Mucosa of descending colon (tissue), 3 donors: ENCODE results near the gene SLC38A1. TPM values are rescaled to one million over a fixed set of nuclear protein-coding genes. Genes with fewer than 3 reads are reported as not detected.

ENCODE experiments used
- ATAC-seq: fragments of 200-7000 bp; cut with Tn5 transposase; one replicate; pipeline ENCODE4 v1.9.1; 2020; ENCODE audit warnings: mild to moderate bottlenecking, moderate library complexity
- DNase-seq, 3 donors: peaks; one replicate each; pipeline ENCODE4 v3.0.0-alpha.2; 2020
- H3K36me3 ChIP-seq: fragments of 200-600 bp; one replicate; pipeline ENCODE4 v1.8.0; 2021; ENCODE audit warnings: low read depth, mild to moderate bottlenecking
- H3K4me1 ChIP-seq: fragments of 200-600 bp; one replicate; pipeline ENCODE4 v1.8.0; 2021; ENCODE audit warnings: low read depth, mild to moderate bottlenecking
- H3K4me3 ChIP-seq: fragments of 200-600 bp; one replicate; pipeline ENCODE4 v1.8.0; 2021; ENCODE audit warnings: mild to moderate bottlenecking
- H3K9me3 ChIP-seq: fragments of 200-600 bp; one replicate; pipeline ENCODE4 v1.8.0; 2021; ENCODE audit warnings: mild to moderate bottlenecking
- intact Hi-C, 2 donors: fragments of 100-400 bp; cut with DNase I in 1 of 2; cut with micrococcal nuclease in 1 of 2; formaldehyde crosslinking; loops; one replicate each; pipeline versions ENCODE4 v1.11.0 to v1.11.1; 2022; cut with DNase I, micrococcal nuclease
- total RNA-seq, 3 donors: library from RNA; stranded (reverse); fragmentation: NEBNext Ultra II Directional in 2 of 3; extraction: Animal tissue kit (Norgen Biotek cat#: 25700) in 2 of 3; gene quantifications; one replicate each; pipeline versions ENCODE4 v1.2.1 to v1.2.4, GENCODE V29; 2021 to 2023
- TF ChIP-seq, protein P1 (sequence below): fragments of 200-600 bp; IDR thresholded peaks from one replicate; pipeline ENCODE4 v1.8.0; 2022; ENCODE audit warnings: antibody characterized with exemption, mild to moderate bottlenecking
- donor health status: DM: no; HTN: no; CAD: no; lungs with moderate emphysema.
- donor health status: DM: no; HTN: no; CAD: no.
- donor health status: DM: no; HTN: yes; CAD: no.

The SLC38A1 gene
- total RNA-seq, 3 donors from 2014 or later: 116 to 157 (median 132) TPM

DNA sequence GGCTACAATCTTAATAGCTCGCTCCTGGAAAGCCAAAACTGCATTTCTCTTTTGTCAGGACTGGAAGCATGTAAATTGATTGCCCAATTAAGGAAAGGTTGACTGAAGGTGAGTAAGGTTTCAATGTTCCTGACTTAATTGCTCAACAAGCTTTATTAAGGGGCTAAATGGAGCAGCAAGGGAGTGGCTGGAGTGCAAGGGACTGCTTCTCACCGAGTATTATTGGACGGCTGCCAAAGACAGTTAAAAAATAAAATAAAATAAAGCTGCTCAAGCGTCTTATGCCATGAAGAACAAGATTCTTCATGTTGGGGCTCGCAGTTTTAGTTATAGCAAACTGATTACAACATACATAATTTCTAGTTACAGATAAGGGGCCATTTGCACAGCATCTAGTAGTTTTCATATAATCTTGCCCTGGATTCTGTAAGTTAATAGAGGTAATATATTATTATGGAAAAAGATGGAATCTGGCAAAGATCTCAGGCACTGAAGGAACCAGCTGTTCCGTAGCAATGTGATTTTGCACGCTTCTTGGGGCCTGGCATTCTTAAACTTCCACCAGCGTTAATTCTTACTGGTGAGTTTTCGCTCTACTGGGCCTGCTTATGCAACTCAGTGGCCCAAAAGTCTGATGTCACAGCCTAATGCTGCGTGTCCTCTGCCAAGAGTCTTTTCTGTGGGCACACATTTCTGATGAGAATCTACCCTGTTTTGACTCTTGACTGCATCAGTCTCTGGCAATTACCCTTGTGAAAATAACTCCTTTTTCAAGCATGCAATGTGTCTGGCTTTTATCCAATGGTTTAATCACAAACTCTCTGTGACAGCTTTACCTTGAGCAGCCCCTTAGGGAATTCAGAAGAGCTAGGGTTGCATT is 108.5 kb downstream of the SLC38A1 start:
- H3K4me1 ChIP-seq: no peaks in the 10 kb centered on the region
- peak; percentile 76 for ATAC-seq
- no peak overlapping the region for H3K4me3 ChIP-seq
- DNase-seq: peak in 1 of 3 donors; percentile 37
- TF ChIP-seq, protein P1, sequence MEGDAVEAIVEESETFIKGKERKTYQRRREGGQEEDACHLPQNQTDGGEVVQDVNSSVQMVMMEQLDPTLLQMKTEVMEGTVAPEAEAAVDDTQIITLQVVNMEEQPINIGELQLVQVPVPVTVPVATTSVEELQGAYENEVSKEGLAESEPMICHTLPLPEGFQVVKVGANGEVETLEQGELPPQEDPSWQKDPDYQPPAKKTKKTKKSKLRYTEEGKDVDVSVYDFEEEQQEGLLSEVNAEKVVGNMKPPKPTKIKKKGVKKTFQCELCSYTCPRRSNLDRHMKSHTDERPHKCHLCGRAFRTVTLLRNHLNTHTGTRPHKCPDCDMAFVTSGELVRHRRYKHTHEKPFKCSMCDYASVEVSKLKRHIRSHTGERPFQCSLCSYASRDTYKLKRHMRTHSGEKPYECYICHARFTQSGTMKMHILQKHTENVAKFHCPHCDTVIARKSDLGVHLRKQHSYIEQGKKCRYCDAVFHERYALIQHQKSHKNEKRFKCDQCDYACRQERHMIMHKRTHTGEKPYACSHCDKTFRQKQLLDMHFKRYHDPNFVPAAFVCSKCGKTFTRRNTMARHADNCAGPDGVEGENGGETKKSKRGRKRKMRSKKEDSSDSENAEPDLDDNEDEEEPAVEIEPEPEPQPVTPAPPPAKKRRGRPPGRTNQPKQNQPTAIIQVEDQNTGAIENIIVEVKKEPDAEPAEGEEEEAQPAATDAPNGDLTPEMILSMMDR: no peak
- no peaks in the 10 kb centered on the region for H3K36me3 ChIP-seq
- intact Hi-C loops: no loop called here
- H3K9me3 ChIP-seq: no peaks in the 10 kb centered on the region

DNA sequence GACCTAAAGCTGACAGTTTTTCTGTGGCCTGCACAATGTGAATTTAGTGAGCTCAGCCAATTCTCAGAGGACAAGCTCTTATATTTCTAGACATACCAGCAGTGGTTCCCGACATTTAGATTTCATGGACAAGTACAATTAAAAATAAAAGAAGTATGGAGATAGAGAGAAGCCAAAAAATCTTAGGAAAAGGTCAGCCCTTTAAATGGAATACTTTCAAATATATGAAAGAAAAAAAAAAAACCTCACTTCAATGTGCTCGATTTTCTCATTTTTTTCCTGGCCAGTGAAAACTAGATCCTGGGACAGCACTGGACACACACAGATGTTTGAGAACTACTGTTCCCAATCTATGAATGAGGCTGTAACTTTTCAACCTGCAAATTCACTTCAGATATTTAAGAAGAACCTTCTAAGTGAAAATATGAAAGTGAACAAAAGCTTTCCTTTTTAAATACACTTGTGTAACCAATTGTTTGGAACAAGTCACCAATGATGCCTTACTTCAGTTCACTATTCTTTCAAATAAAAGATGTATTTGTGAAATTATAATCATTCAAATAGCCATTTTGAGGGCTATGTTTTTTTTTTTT is 109.4 kb downstream of the SLC38A1 start:
- Histone ChIP-seq H3K36me3 (no peaks in the 10 kb centered on the region), H3K4me1 (no peaks in the 10 kb centered on the region), H3K4me3 (no peak overlapping the region), H3K9me3 (no peaks in the 10 kb centered on the region)
- ATAC-seq (no peak), DNase-seq (no peak)
- TF ChIP-seq, protein P1: no peak
- intact Hi-C loops: no loop called here

DNA sequence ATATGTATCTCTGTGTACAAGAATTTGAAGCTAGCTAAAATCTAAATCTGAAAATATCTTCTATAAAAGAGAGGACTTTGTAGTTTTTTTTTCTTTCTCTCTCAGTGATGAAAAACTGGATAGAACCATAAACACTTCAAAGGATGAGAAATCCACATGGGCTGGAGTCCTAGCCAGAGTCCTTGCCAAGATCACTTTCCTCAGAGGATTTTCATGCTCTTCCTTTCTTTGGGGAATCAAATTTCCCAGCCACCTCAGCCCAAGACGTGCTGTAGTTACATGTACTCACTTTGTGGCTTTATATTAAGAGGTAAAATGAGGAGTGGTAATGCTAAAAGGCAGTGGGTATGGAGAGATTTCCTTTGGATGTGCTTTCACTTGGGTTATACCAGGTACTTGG is 110.3 kb downstream of the SLC38A1 start:
- DNase-seq (no peak), ATAC-seq (no peak)
- intact Hi-C loops: no loop called here

DNA sequence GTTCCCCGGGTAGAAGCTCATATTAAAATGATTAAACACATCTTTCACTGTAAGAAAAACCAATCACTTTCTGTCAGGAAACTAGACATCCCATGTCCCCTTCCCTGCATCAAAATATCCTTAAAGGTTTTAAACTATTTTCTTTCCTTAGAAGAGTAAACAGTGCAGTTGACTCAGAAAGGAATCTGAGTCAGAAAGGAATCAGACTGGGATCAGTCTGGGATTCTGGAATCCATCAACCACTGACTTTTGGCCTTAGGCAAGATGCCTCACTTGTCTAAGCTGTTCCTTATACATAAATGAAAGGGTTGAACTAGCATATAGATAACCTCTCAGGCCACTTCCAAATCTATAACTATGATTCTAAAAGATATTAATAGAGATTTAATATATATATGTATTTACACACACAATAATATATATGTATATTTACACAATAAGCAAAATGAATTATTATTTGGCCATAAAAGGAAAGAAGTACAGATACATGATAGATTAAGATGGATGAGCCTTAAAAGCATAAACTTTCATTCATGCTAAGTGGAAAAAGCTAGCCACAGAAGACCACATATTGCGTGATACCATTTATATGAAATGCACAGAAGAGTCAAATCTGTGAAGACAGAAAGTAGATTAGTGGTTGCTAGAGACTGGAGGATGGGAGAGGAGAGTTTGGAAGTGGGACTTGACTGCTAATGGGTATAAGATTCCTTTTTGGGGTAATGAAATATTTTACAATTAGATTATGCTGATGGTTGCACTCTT is 114.4 kb downstream of the SLC38A1 start:
- intact Hi-C loops: no loop called here
- no peak overlapping the region for H3K4me3 ChIP-seq
- H3K9me3 ChIP-seq: no peaks in the 10 kb centered on the region
- DNase-seq: no peak
- peaks cover 11% of the 10 kb centered on the region for H3K4me1 ChIP-seq
- ATAC-seq: peak; percentile 51
- TF ChIP-seq, protein P1: no peak
- H3K36me3 ChIP-seq: no peaks in the 10 kb centered on the region

More for the DNA sequence above, 110.3 kb downstream of the SLC38A1 start:
- H3K4me3 ChIP-seq: no peak overlapping the region
- peaks cover 2% of the 10 kb centered on the region for H3K4me1 ChIP-seq
- no peaks in the 10 kb centered on the region for H3K9me3 ChIP-seq
- H3K36me3 ChIP-seq: no peaks in the 10 kb centered on the region
- TF ChIP-seq, protein P1: no peak

DNA sequence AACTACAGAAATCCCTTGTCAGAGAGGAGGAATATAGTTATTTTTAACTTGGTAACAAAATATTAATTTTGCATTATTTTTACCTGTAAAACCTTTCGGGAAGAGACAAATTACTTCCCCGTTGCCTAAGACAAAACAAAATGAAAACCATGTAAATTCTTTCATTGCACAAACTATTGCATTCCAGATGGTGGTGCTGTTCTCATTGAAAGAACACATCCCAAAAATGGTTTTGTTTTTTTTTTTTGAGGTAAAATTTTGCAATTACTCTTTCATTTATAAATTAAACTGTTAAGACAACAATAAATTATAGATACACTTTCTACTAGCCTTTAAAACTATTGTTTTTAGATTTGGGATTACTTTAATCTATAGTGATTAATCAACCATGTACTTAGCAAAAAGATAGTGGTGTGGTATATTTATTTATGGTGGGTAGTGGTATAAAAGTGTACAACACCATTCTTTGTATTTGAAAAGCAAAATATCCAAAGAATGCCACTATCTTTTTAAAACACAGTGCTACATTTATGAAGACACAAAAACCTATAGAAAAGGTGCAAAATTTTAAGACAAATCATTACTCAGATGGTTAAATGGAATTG is 115.5 kb downstream of the SLC38A1 start:
- DNase-seq: no peak
- no peaks in the 10 kb centered on the region for H3K36me3 ChIP-seq
- no peaks in the 10 kb centered on the region for H3K9me3 ChIP-seq
- intact Hi-C loops: no loop called here
- H3K4me3 ChIP-seq: no peak overlapping the region
- H3K4me1 ChIP-seq: peaks cover 11% of the 10 kb centered on the region
- no peak for ATAC-seq
- TF ChIP-seq, protein P1: peak; percentile 49
